Thymus (tissue), 11 donors: ENCODE measurements around the gene ARID1B. TPM values are rescaled to one million over a fixed set of nuclear protein-coding genes. Genes with fewer than 3 reads are reported as not detected.

Experiments used
- DNase-seq, 9 donors: peaks; one replicate each; pipeline ENCODE4 v3.0.0-alpha.2; 2013; ENCODE audit warnings: low spot score in 9 of 9, low read depth in 6 of 9, missing footprints in 1 of 9
- H3K27ac ChIP-seq, 2 donors: one replicate each; pipeline ENCODE4 v1.5.1; 2013; ENCODE audit warnings: control low read depth in 1 of 2, low read depth in 1 of 2, low read length in 1 of 2, mild to moderate bottlenecking in 1 of 2, moderate library complexity in 1 of 2
- H3K27me3 ChIP-seq, 2 donors: one replicate each; pipeline ENCODE4 v1.5.1; 2013; ENCODE audit warnings: low read length in 1 of 2; ENCODE audit not compliant: control insufficient read depth in 2 of 2, insufficient read depth in 1 of 2
- H3K36me3 ChIP-seq, 2 donors: one replicate each; pipeline ENCODE4 v1.5.1; 2013; ENCODE audit warnings: low read length in 1 of 2, mild to moderate bottlenecking in 1 of 2, moderate library complexity in 1 of 2; ENCODE audit not compliant: control insufficient read depth in 2 of 2, insufficient read depth in 2 of 2
- H3K4me1 ChIP-seq, 2 donors: one replicate each; pipeline ENCODE4 v1.5.1; 2013; ENCODE audit warnings: low read length in 2 of 2; ENCODE audit not compliant: control insufficient read depth in 2 of 2, insufficient read depth in 2 of 2
- H3K4me3 ChIP-seq, 2 donors: one replicate each; pipeline ENCODE4 v1.5.1; 2013; ENCODE audit warnings: low read length in 2 of 2, control low read depth in 1 of 2, mild to moderate bottlenecking in 1 of 2
- H3K9me3 ChIP-seq, 2 donors: one replicate each; pipeline ENCODE4 v1.5.1; 2013; ENCODE audit warnings: low read length in 1 of 2, mild to moderate bottlenecking in 1 of 2; ENCODE audit not compliant: control insufficient read depth in 2 of 2, insufficient read depth in 1 of 2
- WGBS: extraction: QIAGEN DNeasy Blood & Tissue Kit; methylation state at CpG from one replicate; pipeline ENCODE4 v1.1.7; 2013; 5-methylcytosine and 5-hydroxymethylcytosine counted together
- polyA plus RNA-seq: library from polyadenylated mRNA; stranded (reverse); fragments of 200-250 nt; gene quantifications from one replicate; pipeline ENCODE4 v1.2.3, GENCODE V29; 2013
- total RNA-seq: library from RNA; stranded (reverse); fragments of 120-200 nt; gene quantifications from one replicate; pipeline ENCODE4 v1.2.4, GENCODE V29; 2013
- donor health status: healthy.

Gene ARID1B
- total and polyA plus RNA-seq, 2 donors = 24.0 to 26.5 TPM

- no peak overlapping the region for H3K4me3 ChIP-seq
- H3K9me3 ChIP-seq = no peaks in the 10 kb centered on the region
- H3K27ac ChIP-seq = no peak overlapping the region
- peaks cover 0 to 3% of the 10 kb centered on the region in 2 donors for H3K4me1 ChIP-seq
- DNase-seq = no peak
- H3K36me3 ChIP-seq = peaks cover 0 to 4% of the 10 kb centered on the region in 2 donors
- no peaks in the 10 kb centered on the region for H3K27me3 ChIP-seq
- WGBS = 99% methylated on average over 3 of the region's 3 CpGs
Measured at GRCh38 chr6:156889986-156890385, 112.8 kb downstream of the ARID1B start.

DNA sequence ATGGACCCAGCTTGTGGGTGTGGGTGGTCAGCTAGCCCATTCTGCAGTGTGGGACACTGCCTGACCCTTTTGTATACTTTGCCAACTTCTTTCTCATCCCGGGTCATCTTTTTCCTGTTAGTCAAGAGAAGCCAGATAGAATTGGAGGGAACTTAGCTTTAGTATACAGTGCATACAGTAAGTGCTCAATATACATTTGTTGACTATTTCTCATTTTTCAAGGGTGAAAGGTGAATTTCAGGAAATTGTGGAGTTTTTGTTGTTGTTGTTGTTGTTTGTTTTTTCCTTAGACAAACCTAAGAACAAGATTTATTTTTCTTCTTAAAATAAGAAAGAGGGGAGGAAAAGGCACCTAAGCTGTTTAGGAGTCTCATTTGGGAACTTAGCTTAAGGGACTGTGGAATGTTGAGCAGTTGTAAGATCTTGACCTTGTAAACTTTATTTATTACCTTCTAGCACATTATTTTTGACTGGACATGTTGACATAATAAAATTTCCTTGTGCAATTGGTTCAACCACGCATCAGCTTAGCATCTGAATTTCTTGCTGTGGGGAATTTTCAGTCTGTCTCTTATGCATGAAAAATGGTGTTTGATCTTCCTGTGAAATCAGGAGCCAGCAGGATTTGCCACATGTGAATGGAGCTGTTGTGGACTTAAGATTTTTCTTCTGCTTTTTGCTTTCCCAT, 113.6 kb downstream of the ARID1B start:
- no peak for DNase-seq

GRCh38 chr6:156897907-156898531, 120.8 kb downstream of the ARID1B start:
- 99% methylated on average over 13 of the region's 13 CpGs for WGBS
- Histone ChIP-seq H3K4me1 (peaks cover 0 to 4% of the 10 kb centered on the region in 2 donors), H3K36me3 (peaks cover 0 to 6% of the 10 kb centered on the region in 2 donors), H3K4me3 (no peak overlapping the region), H3K9me3 (no peaks in the 10 kb centered on the region), H3K27me3 (no peaks in the 10 kb centered on the region), H3K27ac (no peak overlapping the region)
- DNase-seq = no peak

More for the DNA sequence above, 113.6 kb downstream of the ARID1B start:
- no peaks in the 10 kb centered on the region for H3K27me3 ChIP-seq
- H3K4me1 ChIP-seq = peaks cover 0 to 3% of the 10 kb centered on the region in 2 donors
- H3K9me3 ChIP-seq = no peaks in the 10 kb centered on the region
- peaks cover 0 to 4% of the 10 kb centered on the region in 2 donors for H3K36me3 ChIP-seq
- H3K4me3 ChIP-seq = no peak overlapping the region
- H3K27ac ChIP-seq = no peak overlapping the region
- 92% methylated on average over 2 of the region's 2 CpGs for WGBS

- no peak for DNase-seq
- Histone ChIP-seq H3K27me3 (no peaks in the 10 kb centered on the region), H3K4me3 (no peak overlapping the region), H3K27ac (peak overlapping the region in 1 of 2 donors; percentile 27), H3K4me1 (peaks cover 0 to 4% of the 10 kb centered on the region in 2 donors), H3K9me3 (no peaks in the 10 kb centered on the region), H3K36me3 (peaks cover 0 to 6% of the 10 kb centered on the region in 2 donors)
- 97% methylated on average over 4 of the region's 4 CpGs for WGBS
Measured at GRCh38 chr6:156899071-156899470, 121.9 kb downstream of the ARID1B start.

- Histone ChIP-seq H3K27me3 (no peaks in the 10 kb centered on the region), H3K4me3 (no peak overlapping the region), H3K36me3 (peaks cover 5 to 9% of the 10 kb centered on the region in 2 donors), H3K9me3 (no peaks in the 10 kb centered on the region), H3K27ac (peak overlapping the region in 1 of 2 donors; percentile 27), H3K4me1 (peaks cover 0 to 4% of the 10 kb centered on the region in 2 donors)
- DNase-seq = no peak
- 96% methylated on average over 8 of the region's 8 CpGs for WGBS
Measured at GRCh38 chr6:156899532-156900135, 122.5 kb downstream of the ARID1B start.

GRCh38 chr6:156900292-156900691, 123.1 kb downstream of the ARID1B start:
- no peaks in the 10 kb centered on the region for H3K9me3 ChIP-seq
- no peak overlapping the region for H3K27ac ChIP-seq
- no peak overlapping the region for H3K4me3 ChIP-seq
- peaks cover 0 to 4% of the 10 kb centered on the region in 2 donors for H3K4me1 ChIP-seq
- DNase-seq = no peak
- H3K36me3 ChIP-seq = peaks cover 5 to 11% of the 10 kb centered on the region in 2 donors
- H3K27me3 ChIP-seq = no peaks in the 10 kb centered on the region

DNA sequence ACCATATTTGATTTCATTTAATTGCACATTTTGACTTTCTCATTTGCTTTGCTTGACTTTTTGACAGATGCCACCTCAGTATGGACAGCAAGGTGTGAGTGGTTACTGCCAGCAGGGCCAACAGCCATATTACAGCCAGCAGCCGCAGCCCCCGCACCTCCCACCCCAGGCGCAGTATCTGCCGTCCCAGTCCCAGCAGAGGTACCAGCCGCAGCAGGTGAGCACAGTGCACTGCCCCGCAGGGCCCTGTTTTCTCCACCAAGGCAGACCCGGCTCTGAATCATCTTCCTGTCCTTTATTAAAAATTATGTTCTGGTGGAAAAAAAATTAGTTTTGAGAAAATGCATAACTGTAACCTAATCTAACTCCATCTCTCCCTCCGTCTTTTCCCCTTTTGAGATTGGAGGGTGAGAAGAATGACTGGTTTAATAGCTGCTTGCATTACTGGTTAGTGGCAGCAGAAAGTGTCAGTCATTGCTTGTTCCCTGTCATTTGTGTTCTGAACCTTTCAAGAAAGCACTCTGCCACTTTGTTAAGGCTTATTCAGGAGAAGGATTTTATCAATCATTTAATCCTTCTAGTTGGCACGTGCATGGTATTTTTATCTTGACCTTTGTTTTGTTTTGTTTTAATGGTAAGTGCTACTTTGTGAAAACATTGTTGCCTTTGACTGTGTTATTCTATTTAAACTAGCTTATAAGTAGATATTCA, 124.3 kb downstream of the ARID1B start:
- peaks cover 0 to 4% of the 10 kb centered on the region in 2 donors for H3K4me1 ChIP-seq
- no peak overlapping the region for H3K27ac ChIP-seq
- H3K36me3 ChIP-seq = peaks cover 5 to 13% of the 10 kb centered on the region in 2 donors
- H3K4me3 ChIP-seq = no peak overlapping the region
- no peaks in the 10 kb centered on the region for H3K27me3 ChIP-seq
- WGBS = 95% methylated on average over 9 of the region's 9 CpGs
- no peaks in the 10 kb centered on the region for H3K9me3 ChIP-seq
- DNase-seq = no peak

GRCh38 chr6:156902782-156903181, 125.6 kb downstream of the ARID1B start:
- Histone ChIP-seq H3K4me3 (no peak overlapping the region), H3K36me3 (peaks cover 5 to 13% of the 10 kb centered on the region in 2 donors), H3K27ac (no peak overlapping the region), H3K27me3 (no peaks in the 10 kb centered on the region), H3K4me1 (peaks cover 0 to 4% of the 10 kb centered on the region in 2 donors), H3K9me3 (no peaks in the 10 kb centered on the region)
- no peak for DNase-seq
- WGBS = 92% methylated on average over 1 of the region's 1 CpG
